A549 (cell line): Measurements from ENCODE around the gene MYT1. TPM values are rescaled to one million over a fixed set of nuclear protein-coding genes. Genes with fewer than 3 reads are reported as not detected.

Experiments used
- ATAC-seq, 2 experiments: fragments of 200-7000 bp in 1 of 2; fragments of >200 bp in 1 of 2; cut with Nextera tagmentation in 1 of 2; cut with Tn5 transposase in 1 of 2; 3 replicates each; pipeline versions ENCODE4 v1.8.0 to v1.9.1; 2018 to 2020; ENCODE audit warnings: mild to moderate bottlenecking in 1 of 2, moderate library complexity in 1 of 2
- CTCF ChIA-PET: fragments of 300-600 bp; sonication (Branson Sonifier 250); formaldehyde crosslinking; extraction: SDS; loops from one replicate; lab custom pipeline; 2021; ENCODE audit warnings: antibody characterized with exemption, inconsistent platforms; lab: Yijun Ruan, JAX
- POLR2A ChIA-PET: fragments of 350-600 bp; formaldehyde crosslinking; extraction: SDS; loops from one replicate; lab custom pipeline; 2021; ENCODE audit warnings: antibody characterized with exemption, inconsistent platforms; lab: Yijun Ruan, JAX
- DNase-seq, 2 experiments: peaks; one replicate each; pipeline versions ENCODE4 v3.0.0 to v3.0.0-alpha.2; 2011 to 2016; ENCODE audit warnings: low read depth in 1 of 2, low spot score in 1 of 2
- FAIRE-seq: peaks from 2 replicates; lab custom pipeline; 2011; peaks lifted over from hg19 to GRCh38; lab: Jason Lieb, UNC
- H3K27ac ChIP-seq, 2 experiments: fragments of >200 bp; sonication (Bioruptor Twin); formaldehyde crosslinking; 3 replicates each; pipeline ENCODE4 v1.5.1; 2016 to 2017
- H3K4me1 ChIP-seq: fragments of >200 bp; sonication (Bioruptor Twin); formaldehyde crosslinking; 3 replicates; pipeline ENCODE4 v1.6.1; 2016
- H3K4me2 ChIP-seq: fragments of >200 bp; sonication (Bioruptor Twin); formaldehyde crosslinking; 3 replicates; pipeline ENCODE4 v1.6.1; 2016
- H3K4me3 ChIP-seq: fragments of >200 bp; sonication (Bioruptor Twin); formaldehyde crosslinking; 3 replicates; pipeline ENCODE4 v1.5.1; 2016
- H3K9me3 ChIP-seq: fragments of >200 bp; sonication (Bioruptor Twin); formaldehyde crosslinking; 3 replicates; pipeline ENCODE4 v1.6.1; 2016
- BHLHE40 ChIP-seq: IDR thresholded peaks from 2 replicates; pipeline ENCODE4 v1.6.1; 2012; ENCODE audit warnings: low read depth, low read length, inconsistent platforms
- CBX8 ChIP-seq: fragments of 200-600 bp; sonication (generic); IDR thresholded peaks from 2 replicates; pipeline ENCODE4 v1.6.1; 2016
- CEBPB ChIP-seq, 2 experiments: fragments of >200 bp in 1 of 2; sonication (Bioruptor Twin) in 1 of 2; formaldehyde crosslinking in 1 of 2; IDR thresholded peaks; 2 replicates each; pipeline ENCODE4 v1.6.1; 2012 to 2016
- CHD4 ChIP-seq: fragments of 200-600 bp; sonication (generic); IDR thresholded peaks from 2 replicates; pipeline ENCODE4 v1.6.1; 2016; ENCODE audit warnings: antibody characterized with exemption, mild to moderate bottlenecking, borderline replicate concordance
- EP300 ChIP-seq, 2 experiments: fragments of >200 bp; sonication (Bioruptor Twin); formaldehyde crosslinking; IDR thresholded peaks; 2 replicates in 1 of 2; 3 replicates in 1 of 2; pipeline ENCODE4 v1.6.1; 2016 to 2017
- ESRRA ChIP-seq: fragments of 150-350 bp; IDR thresholded peaks from 2 replicates; pipeline ENCODE4 v1.6.1; 2014; ENCODE audit warnings: mild to moderate bottlenecking, low read length, borderline replicate concordance
- FOSB ChIP-seq: fragments of 250-450 bp; sonication (Bioruptor Pico); IDR thresholded peaks from 2 replicates; pipeline ENCODE4 v1.5.0; 2020; ENCODE audit warnings: mild to moderate bottlenecking, moderate library complexity
- HOXB5 ChIP-seq: fragments of 250-450 bp; sonication (Bioruptor Pico); IDR thresholded peaks from 2 replicates; pipeline ENCODE4 v1.5.0; 2020; ENCODE audit warnings: mild to moderate bottlenecking, moderate library complexity
- JUN ChIP-seq, 2 experiments: fragments of >200 bp; sonication (Bioruptor Twin); formaldehyde crosslinking; IDR thresholded peaks; 2 replicates in 1 of 2; 3 replicates in 1 of 2; pipeline ENCODE4 v1.6.1; 2016 to 2017
- MAFK ChIP-seq: fragments of 450-650 bp; IDR thresholded peaks from 2 replicates; pipeline ENCODE4 v1.6.1; 2014; ENCODE audit not compliant: partially characterized antibody
- NR3C1 ChIP-seq: fragments of >200 bp; sonication (Bioruptor Twin); formaldehyde crosslinking; IDR thresholded peaks from 3 replicates; pipeline ENCODE4 v1.6.1; 2017
- PHF8 ChIP-seq: fragments of 200-600 bp; sonication (generic); IDR thresholded peaks from 2 replicates; pipeline ENCODE4 v1.6.1; 2016; ENCODE audit warnings: low read depth, mild to moderate bottlenecking, antibody characterized with exemption, moderate library complexity, borderline replicate concordance
- POLR2A ChIP-seq: IDR thresholded peaks from 2 replicates; pipeline ENCODE4 v1.6.1; 2012; ENCODE audit warnings: mild to moderate bottlenecking, low read length
- POLR2AphosphoS2 ChIP-seq: conservative IDR thresholded peaks from 2 replicates; pipeline ENCODE4 v1.6.1; 2012; ENCODE audit warnings: low read length, improper control_type of control experiment, inconsistent platforms
- RARB ChIP-seq: fragments of 250-450 bp; sonication (Bioruptor Pico); IDR thresholded peaks from 2 replicates; pipeline ENCODE4 v1.8.0; 2021; ENCODE audit warnings: mild to moderate bottlenecking, moderate library complexity
- RCOR1 ChIP-seq: fragments of 150-350 bp; IDR thresholded peaks from 2 replicates; pipeline ENCODE4 v1.6.1; 2014; ENCODE audit warnings: antibody characterized with exemption, low read length, low read depth
- RFX5 ChIP-seq: fragments of 450-650 bp; IDR thresholded peaks from 2 replicates; pipeline ENCODE4 v1.7.1; 2014; ENCODE audit warnings: antibody characterized with exemption, mild to moderate bottlenecking, moderate library complexity
- RNF2 ChIP-seq: fragments of 200-600 bp; sonication (generic); IDR thresholded peaks from 2 replicates; pipeline ENCODE4 v1.6.1; 2016; ENCODE audit warnings: low read depth, mild to moderate bottlenecking, antibody characterized with exemption, moderate library complexity, borderline replicate concordance
- SMC3 ChIP-seq: fragments of >200 bp; sonication (Bioruptor Twin); formaldehyde crosslinking; IDR thresholded peaks from 3 replicates; pipeline ENCODE4 v1.6.1; 2018; ENCODE audit warnings: inconsistent platforms
- TFCP2L1 ChIP-seq: fragments of 250-450 bp; sonication (Bioruptor Pico); IDR thresholded peaks from 2 replicates; pipeline ENCODE4 v1.5.0; 2021; ENCODE audit warnings: mild to moderate bottlenecking
- USF2 ChIP-seq: fragments of 450-650 bp; IDR thresholded peaks from 2 replicates; pipeline ENCODE4 v1.6.1; 2014; ENCODE audit warnings: antibody characterized with exemption
- ZC3H11A ChIP-seq: fragments of 450-650 bp; IDR thresholded peaks from 2 replicates; pipeline ENCODE4 v1.6.1; 2014; ENCODE audit warnings: antibody characterized with exemption, mild to moderate bottlenecking
- ZFP36 ChIP-seq: fragments of 450-650 bp; IDR thresholded peaks from 2 replicates; pipeline ENCODE4 v1.6.1; 2014; ENCODE audit warnings: borderline replicate concordance; ENCODE audit not compliant: partially characterized antibody
- WGBS: methylation state at CpG from one replicate; pipeline ENCODE4 v1.1.6; 2017; ENCODE audit errors: missing lambda C conversion rate; 5-methylcytosine and 5-hydroxymethylcytosine counted together
- polyA plus RNA-seq, 4 experiments: library from polyadenylated mRNA; depleted of rRNA in 3 of 4; stranded (reverse); fragments of >200 nt; fragmentation: RNase III in 1 of 4; extraction: RNeasy Plus Mini Kit Qiagen cat#74134 plus additional on column Dnase treatment in 1 of 4; gene quantifications; 2 replicates in 3 of 4; 3 replicates in 1 of 4; pipeline ENCODE4 v1.2.3, GENCODE V29; 2011 to 2017
- TF ChIP-seq, protein P1 (sequence below): IDR thresholded peaks from 2 replicates; pipeline ENCODE4 v1.6.1; 2012; ENCODE audit warnings: low read depth, borderline replicate concordance
- TF ChIP-seq, protein P2 (sequence below): fragments of 250-450 bp; sonication (Bioruptor Pico); IDR thresholded peaks from 2 replicates; pipeline ENCODE4 v1.5.0; 2021; ENCODE audit warnings: mild to moderate bottlenecking, moderate library complexity, borderline replicate concordance
- TF ChIP-seq, protein P3 (sequence below): fragments of >200 bp; sonication (Bioruptor Twin); formaldehyde crosslinking; IDR thresholded peaks from 2 replicates; pipeline ENCODE4 v1.6.1; 2016
- TF ChIP-seq, protein P4 (sequence below): fragments of 250-450 bp; sonication (Bioruptor Pico); IDR thresholded peaks from 2 replicates; pipeline ENCODE4 v1.5.0; 2020; ENCODE audit warnings: low read depth, mild to moderate bottlenecking, moderate library complexity
- TF ChIP-seq, protein P5 (sequence below): IDR thresholded peaks from 2 replicates; pipeline ENCODE4 v1.6.1; 2012

MYT1 gene
- polyA plus RNA-seq, 2 of the 4 experiments (the other 2 are of a cell fraction) = 0.21 to 0.22 TPM

DNA sequence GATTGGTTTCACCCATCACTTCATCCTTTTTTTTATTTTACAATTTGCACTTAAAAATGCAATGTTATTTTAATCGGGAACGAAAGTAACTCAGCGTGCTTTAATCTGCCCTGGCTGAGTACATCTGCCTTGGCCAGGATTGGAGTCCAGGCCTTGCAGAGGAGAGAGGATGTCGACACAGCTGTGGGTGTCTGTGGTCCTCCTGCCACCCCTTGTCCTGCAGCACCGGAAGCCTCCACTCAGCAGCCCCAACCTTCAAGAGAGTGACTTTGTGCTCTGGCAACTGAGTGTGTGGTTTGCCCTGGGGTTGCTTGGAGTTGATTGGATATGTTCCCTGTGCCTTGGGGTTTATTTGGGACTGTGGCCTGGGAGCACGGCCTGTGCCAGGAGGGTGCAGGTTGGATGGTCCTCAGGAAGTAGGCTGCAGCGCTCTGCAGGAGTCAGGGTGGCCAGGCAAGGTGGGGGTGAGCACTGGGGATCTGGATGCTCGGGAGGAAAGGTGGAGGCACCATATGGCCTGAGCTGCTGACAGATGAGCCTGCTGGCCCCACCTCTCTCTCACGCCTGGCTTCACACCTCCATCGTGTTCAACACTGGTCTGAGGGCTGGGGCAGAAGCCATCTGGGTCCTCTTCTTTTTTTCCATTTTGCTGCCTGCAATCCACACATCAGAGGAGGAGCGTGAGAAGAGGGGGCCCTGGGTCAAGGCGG is 4.3 kb downstream of the MYT1 start:
- H3K9me3 ChIP-seq = no peaks in the 10 kb centered on the region
- no peak for DNase-seq
- 48% methylated on average over 12 of the region's 12 CpGs for WGBS
- no peak overlapping the region for H3K4me2 ChIP-seq
- no peak for FAIRE-seq
- TF ChIP-seq USF2 = no peak
- TF ChIP-seq, protein P1, sequence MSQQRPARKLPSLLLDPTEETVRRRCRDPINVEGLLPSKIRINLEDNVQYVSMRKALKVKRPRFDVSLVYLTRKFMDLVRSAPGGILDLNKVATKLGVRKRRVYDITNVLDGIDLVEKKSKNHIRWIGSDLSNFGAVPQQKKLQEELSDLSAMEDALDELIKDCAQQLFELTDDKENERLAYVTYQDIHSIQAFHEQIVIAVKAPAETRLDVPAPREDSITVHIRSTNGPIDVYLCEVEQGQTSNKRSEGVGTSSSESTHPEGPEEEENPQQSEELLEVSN = no peak
- TF ChIP-seq RARB (CRISPR knock-in tag) = no peak
- TF ChIP-seq ESRRA = no peak
- TF ChIP-seq POLR2AphosphoS2 = no peak
- no peak for TF ChIP-seq BHLHE40
- no peak for TF ChIP-seq POLR2A
- TF ChIP-seq JUN (IDR thresholded peaks at IDR 0.05) = no peak
- no peak for TF ChIP-seq SMC3
- TF ChIP-seq ZFP36 = no peak
- TF ChIP-seq RNF2 = no peak
- TF ChIP-seq ZC3H11A = no peak
- no peak overlapping the region for H3K27ac ChIP-seq
- ChIA-PET CTCF (no interaction called here), POLR2A (no interaction called here)
- no peaks in the 10 kb centered on the region for H3K4me1 ChIP-seq
- ATAC-seq = no peak
- H3K4me3 ChIP-seq = no peak overlapping the region

- H3K9me3 ChIP-seq = no peaks in the 10 kb centered on the region
- TF ChIP-seq, protein P1 = no peak
- TF ChIP-seq ESRRA (no peak), PHF8 (no peak), CBX8 (no peak), TFCP2L1 (no peak), EP300 (IDR thresholded peaks at IDR 0.05) (no peak)
- ChIA-PET CTCF (no interaction called here), POLR2A (no interaction called here)
- no peak overlapping the region for H3K27ac ChIP-seq
- H3K4me1 ChIP-seq = no peaks in the 10 kb centered on the region
- H3K4me2 ChIP-seq = no peak overlapping the region
- 73% methylated on average over 10 of the region's 10 CpGs for WGBS
- DNase-seq = no peak
- no peak for FAIRE-seq
- no peak overlapping the region for H3K4me3 ChIP-seq
- no peak for ATAC-seq
These were observed 4.9 kb downstream of the MYT1 start for GRCh38 chr20:64169091-64169560.

DNA sequence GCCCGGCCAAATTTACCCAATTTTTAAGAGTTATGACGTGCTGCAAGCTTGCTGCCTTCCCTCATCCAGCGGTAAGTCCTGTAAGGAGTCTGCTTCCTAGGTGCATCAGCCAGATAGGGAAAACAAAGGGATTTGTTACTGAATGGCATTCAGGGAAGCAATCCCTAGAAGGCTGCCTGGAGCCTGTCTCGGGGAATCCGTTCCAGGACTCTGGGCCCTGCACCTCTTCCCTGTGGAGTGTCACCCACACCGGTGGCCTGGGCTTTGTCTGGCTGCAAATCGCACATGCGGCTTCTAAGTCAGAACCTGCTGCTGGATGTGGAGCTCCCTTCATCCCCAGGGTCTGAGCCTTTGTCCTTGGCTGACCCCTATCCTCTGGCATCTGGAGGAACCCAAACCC is 7.0 kb downstream of the MYT1 start:
- H3K27ac ChIP-seq = no peak overlapping the region
- TF ChIP-seq, protein P2, sequence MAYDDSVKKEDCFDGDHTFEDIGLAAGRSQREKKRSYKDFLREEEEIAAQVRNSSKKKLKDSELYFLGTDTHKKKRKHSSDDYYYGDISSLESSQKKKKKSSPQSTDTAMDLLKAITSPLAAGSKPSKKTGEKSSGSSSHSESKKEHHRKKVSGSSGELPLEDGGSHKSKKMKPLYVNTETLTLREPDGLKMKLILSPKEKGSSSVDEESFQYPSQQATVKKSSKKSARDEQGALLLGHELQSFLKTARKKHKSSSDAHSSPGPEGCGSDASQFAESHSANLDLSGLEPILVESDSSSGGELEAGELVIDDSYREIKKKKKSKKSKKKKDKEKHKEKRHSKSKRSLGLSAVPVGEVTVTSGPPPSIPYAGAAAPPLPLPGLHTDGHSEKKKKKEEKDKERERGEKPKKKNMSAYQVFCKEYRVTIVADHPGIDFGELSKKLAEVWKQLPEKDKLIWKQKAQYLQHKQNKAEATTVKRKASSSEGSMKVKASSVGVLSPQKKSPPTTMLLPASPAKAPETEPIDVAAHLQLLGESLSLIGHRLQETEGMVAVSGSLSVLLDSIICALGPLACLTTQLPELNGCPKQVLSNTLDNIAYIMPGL = no peak
- TF ChIP-seq RCOR1 = no peak
- no peak for TF ChIP-seq NR3C1
- no peak for TF ChIP-seq SMC3
- no peak for TF ChIP-seq HOXB5 (CRISPR knock-in tag)
- TF ChIP-seq FOSB (CRISPR knock-in tag) = no peak
- TF ChIP-seq, protein P3, sequence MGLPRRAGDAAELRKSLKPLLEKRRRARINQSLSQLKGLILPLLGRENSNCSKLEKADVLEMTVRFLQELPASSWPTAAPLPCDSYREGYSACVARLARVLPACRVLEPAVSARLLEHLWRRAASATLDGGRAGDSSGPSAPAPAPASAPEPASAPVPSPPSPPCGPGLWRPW = no peak
- TF ChIP-seq, protein P4, sequence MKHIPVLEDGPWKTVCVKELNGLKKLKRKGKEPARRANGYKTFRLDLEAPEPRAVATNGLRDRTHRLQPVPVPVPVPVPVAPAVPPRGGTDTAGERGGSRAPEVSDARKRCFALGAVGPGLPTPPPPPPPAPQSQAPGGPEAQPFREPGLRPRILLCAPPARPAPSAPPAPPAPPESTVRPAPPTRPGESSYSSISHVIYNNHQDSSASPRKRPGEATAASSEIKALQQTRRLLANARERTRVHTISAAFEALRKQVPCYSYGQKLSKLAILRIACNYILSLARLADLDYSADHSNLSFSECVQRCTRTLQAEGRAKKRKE (CRISPR knock-in tag) = no peak
- no peak for TF ChIP-seq CHD4
- no peak for TF ChIP-seq MAFK
- no peak for TF ChIP-seq JUN (IDR thresholded peaks at IDR 0.05)
- TF ChIP-seq, protein P5, sequence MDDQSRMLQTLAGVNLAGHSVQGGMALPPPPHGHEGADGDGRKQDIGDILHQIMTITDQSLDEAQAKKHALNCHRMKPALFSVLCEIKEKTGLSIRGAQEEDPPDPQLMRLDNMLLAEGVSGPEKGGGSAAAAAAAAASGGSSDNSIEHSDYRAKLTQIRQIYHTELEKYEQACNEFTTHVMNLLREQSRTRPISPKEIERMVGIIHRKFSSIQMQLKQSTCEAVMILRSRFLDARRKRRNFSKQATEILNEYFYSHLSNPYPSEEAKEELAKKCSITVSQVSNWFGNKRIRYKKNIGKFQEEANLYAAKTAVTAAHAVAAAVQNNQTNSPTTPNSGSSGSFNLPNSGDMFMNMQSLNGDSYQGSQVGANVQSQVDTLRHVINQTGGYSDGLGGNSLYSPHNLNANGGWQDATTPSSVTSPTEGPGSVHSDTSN = no peak
- no peak for TF ChIP-seq RFX5
- no peak for TF ChIP-seq ZFP36
- TF ChIP-seq CEBPB (IDR thresholded peaks at IDR 0.05) = no peak
- H3K9me3 ChIP-seq = no peaks in the 10 kb centered on the region
- CTCF ChIA-PET = interaction anchor here (1.1 kb wide), 1 partner anchor 66 kb away, joined by 3 read pairs; no protein-coding TSS in a partner anchor
- H3K4me2 ChIP-seq = no peak overlapping the region
- no peaks in the 10 kb centered on the region for H3K4me1 ChIP-seq
- POLR2A ChIA-PET = no interaction called here
- ATAC-seq = no peak
- H3K4me3 ChIP-seq = no peak overlapping the region
- DNase-seq = no peak
- FAIRE-seq = no peak
- WGBS = 43% methylated on average over 8 of the region's 8 CpGs
